Left ventricle myocardium inferior (tissue), 1 donor: ENCODE results near the gene ECT2. TPM values are rescaled to one million over a fixed set of nuclear protein-coding genes. Genes with fewer than 3 reads are reported as not detected.

Experiments
- DNase-seq: peaks from one replicate; pipeline ENCODE4 v3.0.0-alpha.2; 2020
- H3K27ac ChIP-seq: fragments of 200-600 bp; replicated peaks from 2 replicates; pipeline ENCODE4 v1.8.0; 2021
- H3K27me3 ChIP-seq: fragments of 200-600 bp; 2 replicates; pipeline ENCODE4 v1.8.0; 2021; ENCODE audit warnings: low read depth
- H3K36me3 ChIP-seq: fragments of 200-600 bp; 2 replicates; pipeline ENCODE4 v1.8.0; 2021
- H3K4me1 ChIP-seq: fragments of 200-600 bp; 2 replicates; pipeline ENCODE4 v1.8.0; 2021
- H3K4me3 ChIP-seq: fragments of 200-600 bp; 2 replicates; pipeline ENCODE4 v1.8.0; 2021; ENCODE audit warnings: mild to moderate bottlenecking, moderate library complexity
- H3K9me3 ChIP-seq: fragments of 200-600 bp; replicated peaks from 2 replicates; pipeline ENCODE4 v1.8.0; 2021
- intact Hi-C: fragments of 100-400 bp; cut with micrococcal nuclease; formaldehyde crosslinking; loops from one replicate; pipeline ENCODE4 v1.11.0; 2022
- total RNA-seq: library from RNA; stranded (reverse); fragmentation: NEBNext Ultra II Directional; extraction: Animal tissue kit (Norgen Biotek cat#: 25700); gene quantifications from one replicate; pipeline ENCODE4 v1.2.1, GENCODE V29; 2021
- TF ChIP-seq, protein P1 (sequence below): fragments of 200-600 bp; IDR thresholded peaks from 2 replicates; pipeline ENCODE4 v1.8.0; 2021; ENCODE audit warnings: antibody characterized with exemption, mild to moderate bottlenecking, borderline replicate concordance
- donor health status: DM: no; HTN: yes; CAD: no; lungs with severe emphysema.

The ECT2 gene
- total RNA-seq, 1 donor from 2014 or later = 4.8 TPM

- no peak overlapping the region for H3K4me3 ChIP-seq
- H3K27me3 ChIP-seq = no peaks in the 10 kb centered on the region
- intact Hi-C loops = no loop called here
- H3K9me3 ChIP-seq = no peaks in the 10 kb centered on the region
- no peak overlapping the region for H3K27ac ChIP-seq
- TF ChIP-seq, protein P1, sequence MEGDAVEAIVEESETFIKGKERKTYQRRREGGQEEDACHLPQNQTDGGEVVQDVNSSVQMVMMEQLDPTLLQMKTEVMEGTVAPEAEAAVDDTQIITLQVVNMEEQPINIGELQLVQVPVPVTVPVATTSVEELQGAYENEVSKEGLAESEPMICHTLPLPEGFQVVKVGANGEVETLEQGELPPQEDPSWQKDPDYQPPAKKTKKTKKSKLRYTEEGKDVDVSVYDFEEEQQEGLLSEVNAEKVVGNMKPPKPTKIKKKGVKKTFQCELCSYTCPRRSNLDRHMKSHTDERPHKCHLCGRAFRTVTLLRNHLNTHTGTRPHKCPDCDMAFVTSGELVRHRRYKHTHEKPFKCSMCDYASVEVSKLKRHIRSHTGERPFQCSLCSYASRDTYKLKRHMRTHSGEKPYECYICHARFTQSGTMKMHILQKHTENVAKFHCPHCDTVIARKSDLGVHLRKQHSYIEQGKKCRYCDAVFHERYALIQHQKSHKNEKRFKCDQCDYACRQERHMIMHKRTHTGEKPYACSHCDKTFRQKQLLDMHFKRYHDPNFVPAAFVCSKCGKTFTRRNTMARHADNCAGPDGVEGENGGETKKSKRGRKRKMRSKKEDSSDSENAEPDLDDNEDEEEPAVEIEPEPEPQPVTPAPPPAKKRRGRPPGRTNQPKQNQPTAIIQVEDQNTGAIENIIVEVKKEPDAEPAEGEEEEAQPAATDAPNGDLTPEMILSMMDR = no peak
- DNase-seq = no peak
- H3K4me1 ChIP-seq = no peaks in the 10 kb centered on the region
- no peaks in the 10 kb centered on the region for H3K36me3 ChIP-seq
Measured at GRCh38 chr3:172800156-172800555, 49.6 kb downstream of the ECT2 start.

- H3K9me3 ChIP-seq = no peaks in the 10 kb centered on the region
- H3K27ac ChIP-seq = no peak overlapping the region
- H3K4me1 ChIP-seq = no peaks in the 10 kb centered on the region
- H3K27me3 ChIP-seq = no peaks in the 10 kb centered on the region
- intact Hi-C loops = no loop called here
- TF ChIP-seq, protein P1 = no peak
- peaks cover 10% of the 10 kb centered on the region for H3K36me3 ChIP-seq
- DNase-seq = no peak
- H3K4me3 ChIP-seq = no peak overlapping the region
Measured at GRCh38 chr3:172803489-172803888, 53.0 kb downstream of the ECT2 start.

DNA sequence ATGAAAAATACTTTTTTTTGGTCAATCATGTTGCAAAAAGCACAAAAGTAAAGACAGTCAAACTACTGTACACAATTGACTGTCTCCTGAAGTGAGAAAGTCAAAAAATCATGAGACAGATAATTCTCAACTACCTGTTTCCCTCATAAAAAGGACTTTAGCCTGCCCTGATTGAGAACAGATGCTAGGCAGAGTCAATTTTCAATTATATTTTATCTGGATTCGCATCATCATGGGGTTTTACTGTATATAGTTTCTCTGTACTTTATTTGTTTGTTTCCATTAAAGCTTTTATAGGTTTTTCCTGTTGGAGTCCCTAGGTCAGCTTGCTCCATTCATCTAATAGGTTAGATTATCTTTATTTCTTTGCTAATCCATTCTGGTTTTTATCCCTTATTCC lies 53.8 kb downstream of the ECT2 start:
- intact Hi-C loops = no loop called here
- TF ChIP-seq, protein P1 = no peak

GRCh38 chr3:172808969-172809546 lies 58.5 kb downstream of the ECT2 start:
- no peak for DNase-seq
- intact Hi-C loops = no loop called here
- TF ChIP-seq, protein P1 = peak; percentile 54
- peaks cover 10% of the 10 kb centered on the region for H3K36me3 ChIP-seq
- no peak overlapping the region for H3K4me3 ChIP-seq
- no peak overlapping the region for H3K27ac ChIP-seq
- peaks cover under 1% of the 10 kb centered on the region for H3K4me1 ChIP-seq
- H3K27me3 ChIP-seq = no peaks in the 10 kb centered on the region
- H3K9me3 ChIP-seq = no peaks in the 10 kb centered on the region

More for the DNA sequence above, 53.8 kb downstream of the ECT2 start:
- no peaks in the 10 kb centered on the region for H3K27me3 ChIP-seq
- H3K4me1 ChIP-seq = no peaks in the 10 kb centered on the region
- no peak for DNase-seq
- H3K27ac ChIP-seq = no peak overlapping the region
- H3K36me3 ChIP-seq = peaks cover 10% of the 10 kb centered on the region
- no peak overlapping the region for H3K4me3 ChIP-seq
- no peaks in the 10 kb centered on the region for H3K9me3 ChIP-seq

- no peak overlapping the region for H3K27ac ChIP-seq
- H3K4me1 ChIP-seq = peaks cover 14% of the 10 kb centered on the region
- H3K4me3 ChIP-seq = no peak overlapping the region
- peaks cover 10% of the 10 kb centered on the region for H3K36me3 ChIP-seq
- DNase-seq = no peak
- intact Hi-C loops = loop anchor here (10.0 kb wide), 1 partner anchor 234 kb away; no protein-coding TSS in a partner anchor
- TF ChIP-seq, protein P1 = no peak
- H3K9me3 ChIP-seq = no peaks in the 10 kb centered on the region
- no peaks in the 10 kb centered on the region for H3K27me3 ChIP-seq
Measured at GRCh38 chr3:172811099-172811498, 60.6 kb downstream of the ECT2 start.
